ENCODE measurements around the gene RFX8.
"Not testable (repeated sequence)": the region's sequence is repeated elsewhere in the genome, so short reads cannot be mapped to it uniquely, and the experiment has no call there.

RFX8 gene

DNA sequence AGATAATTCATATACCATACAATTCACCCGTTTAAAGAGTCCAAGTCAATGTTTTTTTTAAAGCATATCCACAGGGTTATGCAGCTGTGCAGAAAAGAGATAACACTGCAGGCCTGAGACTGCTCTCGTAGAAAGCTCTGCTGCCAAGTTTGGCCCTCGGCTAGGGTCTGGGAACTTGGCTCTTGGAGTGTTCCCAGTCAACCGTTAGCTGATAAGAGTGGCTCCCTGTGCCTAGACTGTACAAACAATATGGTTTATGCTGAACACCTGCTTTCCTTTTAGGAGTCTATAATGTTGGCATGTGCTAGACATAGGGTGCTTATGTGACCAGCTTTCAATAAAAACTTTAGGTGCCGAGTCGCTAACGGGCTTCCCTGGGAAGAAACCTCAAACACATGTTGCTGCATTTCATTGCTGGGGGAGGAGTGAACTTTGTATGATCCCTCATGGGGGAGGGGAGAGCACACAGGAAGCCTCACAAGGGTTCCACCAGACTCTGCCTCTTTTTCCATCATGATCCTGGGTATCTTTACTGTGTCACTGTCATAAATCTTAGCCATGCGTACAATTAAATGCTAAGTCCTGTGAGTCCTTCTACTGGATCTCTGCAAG is 34.7 kb downstream of the RFX8 start:
- DNase-seq (ENCODE audit: low read depth) = no peak

DNA sequence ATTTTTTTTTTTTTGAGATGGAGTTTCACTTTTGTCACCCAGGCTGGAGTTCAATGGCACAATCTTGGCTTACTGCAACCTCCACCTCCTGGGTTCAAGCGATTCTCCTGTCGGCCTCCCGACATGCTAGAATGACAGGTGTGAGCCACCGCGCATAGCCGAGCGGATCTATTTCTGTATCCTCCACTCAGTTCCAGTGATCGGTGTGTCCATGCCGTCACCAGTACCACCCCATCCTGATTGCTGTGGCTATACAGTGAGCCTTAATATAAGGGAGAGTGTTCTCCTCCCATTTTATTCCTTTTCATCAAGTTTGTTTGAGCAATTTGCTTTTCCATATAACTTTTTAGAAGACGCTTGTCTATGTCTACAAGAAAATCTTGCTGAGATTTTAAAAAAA is 35.2 kb downstream of the RFX8 start:
- DNase-seq (ENCODE audit: low read depth) = no peak

DNA sequence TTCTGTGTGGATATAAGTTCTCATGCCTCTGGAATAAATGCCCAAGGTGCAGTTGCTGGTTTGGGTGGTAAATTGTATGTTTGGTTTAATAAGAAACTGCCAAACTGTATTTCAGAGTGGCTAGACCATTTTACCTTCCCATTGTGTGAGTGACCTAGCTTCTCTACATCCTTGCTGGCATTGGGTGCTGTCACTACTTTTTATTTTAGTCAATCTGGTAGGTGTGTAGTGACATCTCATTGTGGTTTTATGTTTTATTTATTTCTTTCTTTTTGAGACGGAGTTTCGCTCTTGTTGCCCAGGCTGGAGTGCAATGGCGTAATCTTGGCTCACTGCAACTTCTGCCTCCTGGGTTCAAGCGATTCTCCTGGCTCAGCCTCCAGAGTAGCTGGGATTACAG is 36.4 kb downstream of the RFX8 start:
- DNase-seq (ENCODE audit: low read depth) = not testable (repeated sequence)

DNA sequence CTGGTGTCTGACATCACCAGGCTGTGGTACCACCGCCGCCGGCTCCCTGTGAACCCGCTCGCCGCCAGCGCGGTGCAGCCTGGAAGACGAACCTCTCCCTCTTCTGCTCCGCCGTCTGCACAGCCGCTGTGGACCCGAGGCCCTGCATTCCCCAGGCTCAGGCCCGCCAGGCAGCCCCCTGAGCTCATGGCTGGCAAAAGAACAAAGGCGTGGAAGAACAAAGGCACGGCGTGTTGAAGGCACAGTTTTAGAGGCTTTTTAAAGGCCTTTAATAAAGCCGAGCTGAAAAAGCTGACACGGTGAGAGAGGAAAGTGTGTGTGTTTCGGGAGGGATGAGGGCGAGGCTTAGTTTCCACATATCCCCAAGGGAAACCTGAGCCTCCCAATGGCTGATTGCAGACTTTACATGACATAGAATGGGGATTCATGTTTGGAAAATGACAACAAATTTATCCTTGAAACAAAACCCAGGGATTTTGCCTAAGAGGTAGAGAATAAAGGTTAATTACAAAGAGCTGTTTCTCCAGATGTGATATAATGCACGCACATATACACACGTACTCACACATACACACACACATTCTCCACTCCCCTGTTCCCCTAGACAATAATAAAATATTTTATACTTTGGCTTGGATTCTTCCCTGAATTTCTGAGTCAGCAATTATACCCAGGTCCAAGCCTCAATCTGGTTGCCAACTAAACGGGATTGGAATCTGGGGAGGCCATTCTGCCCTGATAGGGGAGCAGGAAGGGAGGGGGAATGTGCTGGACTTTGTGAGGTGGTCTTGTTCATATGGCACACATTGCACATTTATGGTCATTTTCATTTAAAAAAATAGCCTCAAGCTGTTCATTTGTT is 39.7 kb downstream of the RFX8 start:
- no peak for DNase-seq (ENCODE audit: low read depth)

DNA sequence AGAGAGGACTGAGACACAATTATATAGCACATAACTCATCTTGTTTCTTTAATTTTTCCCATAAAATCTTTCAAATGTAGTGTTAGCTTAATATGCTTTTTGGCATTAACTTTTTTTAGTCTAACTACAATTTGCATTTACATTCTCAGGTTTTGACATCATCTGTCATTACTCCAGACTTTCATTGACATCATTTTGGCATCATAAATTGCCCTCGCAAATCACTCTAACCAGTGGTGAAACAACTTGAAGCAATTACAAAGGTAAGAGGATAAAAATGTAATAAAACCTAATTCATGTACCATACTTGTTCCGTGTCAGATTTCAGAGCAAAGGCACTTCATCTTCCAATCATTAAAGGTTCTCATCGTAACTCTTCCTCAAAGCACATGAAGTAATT is 41.4 kb downstream of the RFX8 start:
- no peak for DNase-seq (ENCODE audit: low read depth)

DNA sequence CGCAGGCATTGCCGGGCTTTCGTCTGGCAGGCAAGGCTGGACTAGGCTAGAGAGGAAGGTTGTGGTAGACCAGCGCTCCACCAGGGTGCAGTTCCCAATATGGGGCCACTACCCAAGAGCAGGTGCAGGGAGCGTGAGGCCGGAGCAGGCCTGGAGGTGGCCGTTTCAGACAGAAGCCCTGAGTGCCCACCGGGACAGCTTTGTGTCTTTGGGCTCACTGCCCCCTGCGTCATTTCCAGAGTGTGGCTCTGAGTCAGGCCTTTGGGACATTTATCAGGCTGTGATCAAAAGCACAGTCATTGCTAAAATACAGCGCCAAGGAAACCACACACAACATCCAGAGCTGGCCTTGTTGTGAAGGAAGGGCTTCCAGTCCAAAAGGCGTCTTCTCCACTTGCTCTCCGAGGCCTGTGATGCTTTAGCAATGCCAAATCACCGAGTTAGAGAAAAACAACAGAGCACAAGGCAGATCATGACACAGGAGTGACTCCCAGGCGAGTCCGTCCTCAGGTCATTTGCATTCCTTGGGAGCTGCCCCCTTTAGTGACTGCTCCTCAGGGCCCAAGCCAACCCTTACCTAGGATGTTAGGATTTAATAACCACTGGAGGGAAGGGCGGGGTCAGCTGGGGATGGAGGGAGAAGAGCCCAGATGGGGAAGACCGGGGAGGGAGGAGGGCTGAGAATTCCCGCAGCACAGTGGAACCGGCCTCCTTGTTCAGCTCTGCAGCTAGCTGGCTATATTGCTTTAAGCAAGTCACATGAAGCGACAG is 42.3 kb downstream of the RFX8 start:
- no peak for DNase-seq (ENCODE audit: low read depth)

DNA sequence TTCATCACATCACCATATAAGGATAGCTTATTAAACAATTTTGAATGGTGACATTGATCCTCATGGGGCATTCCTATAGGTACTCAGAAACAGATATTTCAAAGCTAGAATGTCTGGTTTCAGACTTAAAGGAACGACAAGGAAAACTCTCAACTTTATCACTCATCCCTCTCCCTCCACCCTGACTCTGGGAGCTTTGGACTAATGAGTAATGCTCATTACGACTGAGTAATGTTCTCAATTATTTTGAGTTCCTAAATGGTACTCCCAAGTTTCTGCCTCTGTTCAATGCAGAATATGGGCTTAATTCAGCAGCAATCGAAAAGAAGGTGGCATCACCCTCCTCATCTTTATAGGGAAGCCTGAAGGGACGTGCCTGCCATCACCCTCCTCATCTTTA is 43.4 kb downstream of the RFX8 start:
- DNase-seq (ENCODE audit: low read depth) = no peak

DNA sequence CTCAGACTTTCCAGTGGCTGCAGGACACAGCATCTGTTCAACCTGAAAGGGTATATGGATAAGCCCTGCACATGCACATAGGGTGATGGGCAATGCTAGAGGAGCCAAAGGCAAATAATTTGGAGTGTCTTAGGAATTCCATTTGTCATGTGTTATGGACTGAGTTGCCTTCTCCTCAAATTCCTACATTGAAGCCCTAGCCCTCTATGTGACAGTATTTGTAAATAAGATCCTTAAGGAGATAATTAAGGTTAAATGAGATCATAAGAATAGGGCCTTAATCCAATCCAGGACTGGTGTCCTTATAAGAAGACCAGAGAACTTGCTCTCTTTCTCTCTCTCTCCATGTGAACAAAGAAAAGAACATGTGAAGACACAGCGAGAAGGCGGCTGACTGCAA is 44.8 kb downstream of the RFX8 start:
- DNase-seq (ENCODE audit: low read depth) = no peak

DNA sequence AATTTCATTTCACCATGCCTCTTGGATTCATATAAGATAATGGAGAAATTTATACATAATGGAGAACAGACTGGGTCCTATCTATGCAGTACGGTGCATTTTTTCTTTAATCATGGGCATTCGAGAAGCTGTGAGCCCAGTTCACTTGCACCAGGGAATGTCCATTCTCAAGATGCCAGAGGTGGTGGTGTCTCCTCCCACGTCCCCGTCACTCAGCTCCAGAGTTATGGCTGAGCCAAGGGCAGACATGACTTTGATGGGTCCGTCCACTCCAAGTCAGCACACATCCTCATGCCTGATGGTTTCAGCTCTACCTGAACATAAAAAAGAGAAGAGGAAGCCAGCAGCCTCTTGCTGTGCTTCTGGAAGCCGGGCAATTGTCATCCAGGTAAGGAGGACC is 45.5 kb downstream of the RFX8 start:
- DNase-seq (ENCODE audit: low read depth) = no peak

DNA sequence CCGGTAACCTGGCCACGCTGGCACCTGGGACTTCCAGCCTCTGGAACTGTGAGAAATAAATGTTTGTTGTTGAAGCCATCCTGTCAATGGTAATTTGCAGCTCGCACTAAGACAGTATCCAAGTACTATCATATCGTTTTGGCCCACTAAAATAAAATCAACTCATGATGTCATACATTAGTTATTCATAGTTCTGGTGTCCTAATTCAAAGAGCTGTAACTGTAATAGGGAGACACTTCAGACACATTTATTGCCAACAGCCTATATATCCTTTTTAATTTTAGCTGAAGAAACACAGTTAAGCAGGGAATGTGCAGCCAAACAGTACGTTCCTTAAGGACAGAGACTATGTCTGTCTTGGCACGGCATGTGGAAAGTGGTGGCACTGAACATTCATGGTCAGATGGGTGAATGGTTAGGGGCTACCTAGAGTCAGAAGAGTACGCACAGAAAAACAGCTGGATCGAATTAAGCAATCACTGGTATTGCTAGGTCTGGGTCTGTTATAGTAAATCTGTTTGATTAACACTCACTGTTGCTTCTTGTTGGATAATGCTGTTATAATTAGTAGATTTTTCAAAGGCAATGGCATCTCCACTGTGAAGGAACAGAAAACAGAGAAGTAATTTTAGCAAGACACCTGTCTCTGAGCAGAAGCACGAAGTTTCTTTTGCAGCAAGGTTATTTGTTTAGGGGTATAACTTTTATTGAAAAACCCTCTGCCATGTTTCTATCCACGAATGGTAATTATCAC is 46.3 kb downstream of the RFX8 start:
- DNase-seq (ENCODE audit: low read depth) = no peak

DNA sequence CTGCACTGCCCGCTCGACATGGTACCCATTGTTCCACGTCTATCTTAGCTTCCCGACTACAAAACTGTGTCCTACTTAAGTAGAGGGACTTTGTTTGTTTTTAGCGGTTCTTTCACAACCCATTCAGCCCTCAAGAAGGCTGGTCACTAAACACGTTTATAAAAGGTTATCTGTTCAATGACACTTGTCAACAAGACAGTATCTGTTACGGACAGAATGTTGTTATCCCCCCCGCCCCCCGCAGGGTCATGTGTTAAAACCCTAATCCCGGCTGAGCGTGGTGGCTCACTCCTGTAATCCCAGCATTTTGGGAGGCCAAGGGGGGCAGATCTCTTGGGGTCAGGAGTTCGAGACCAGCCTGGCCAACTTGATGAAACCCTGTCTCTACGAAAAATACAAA is 47.2 kb downstream of the RFX8 start:
- DNase-seq (ENCODE audit: low read depth) = no peak

DNA sequence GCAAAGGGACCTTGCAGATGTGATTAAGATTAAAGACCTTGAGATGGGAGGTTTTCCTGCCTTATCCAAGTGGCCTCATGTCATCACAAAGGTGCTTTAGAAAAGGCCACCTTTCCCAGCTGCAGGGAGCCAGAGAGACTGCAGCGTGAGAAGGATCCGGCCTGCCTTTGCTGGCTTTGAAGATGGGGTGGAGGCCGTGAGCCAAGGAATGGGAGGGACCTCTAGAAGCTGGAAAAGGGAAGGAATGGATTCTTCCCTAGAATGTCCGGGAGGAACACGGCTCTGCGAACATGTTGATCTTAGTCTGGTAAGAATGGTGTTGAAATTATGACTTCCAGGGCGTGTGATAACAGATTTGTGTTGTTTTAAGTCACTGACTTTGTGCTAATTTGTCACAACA is 47.7 kb downstream of the RFX8 start:
- no peak for DNase-seq (ENCODE audit: low read depth)

DNA sequence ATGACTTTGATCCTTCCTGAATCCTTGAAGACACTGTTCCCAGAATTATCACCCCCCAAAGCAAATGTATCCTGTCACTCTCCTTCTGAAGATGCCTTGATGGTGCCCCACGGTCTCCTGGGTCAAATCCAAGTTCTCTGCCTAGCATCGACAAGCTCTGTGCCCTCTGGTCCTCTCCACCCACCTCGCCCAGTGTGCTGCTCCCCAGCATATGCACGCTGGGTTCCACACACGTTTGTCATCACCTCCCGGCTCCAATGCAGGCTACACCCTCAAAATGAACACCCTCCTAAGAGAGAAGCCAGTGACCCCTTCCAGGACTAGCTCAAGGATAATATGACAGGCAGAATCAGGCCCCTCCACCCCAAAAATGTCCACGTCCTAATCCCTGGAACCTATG is 48.1 kb downstream of the RFX8 start:
- DNase-seq (ENCODE audit: low read depth) = no peak

DNA sequence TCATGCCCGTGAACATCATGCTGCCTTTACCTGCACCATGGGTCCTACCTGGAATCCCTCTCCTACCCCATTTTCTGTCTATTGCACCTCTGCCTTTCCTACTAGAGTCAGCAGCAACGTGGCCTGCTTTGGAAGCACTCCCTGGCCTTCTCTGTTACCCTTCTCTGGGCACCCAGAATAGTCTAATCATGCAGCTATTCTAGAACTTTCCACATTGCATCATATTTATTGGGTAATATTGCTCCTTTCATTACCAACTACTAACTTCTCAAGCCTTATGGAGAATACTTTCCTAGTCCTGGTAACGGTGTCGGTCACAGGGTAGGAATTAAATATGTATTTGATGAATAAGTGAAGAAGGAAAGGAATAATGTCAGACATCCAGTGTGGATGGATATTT is 54.3 kb downstream of the RFX8 start:
- DNase-seq (ENCODE audit: low read depth) = no peak

DNA sequence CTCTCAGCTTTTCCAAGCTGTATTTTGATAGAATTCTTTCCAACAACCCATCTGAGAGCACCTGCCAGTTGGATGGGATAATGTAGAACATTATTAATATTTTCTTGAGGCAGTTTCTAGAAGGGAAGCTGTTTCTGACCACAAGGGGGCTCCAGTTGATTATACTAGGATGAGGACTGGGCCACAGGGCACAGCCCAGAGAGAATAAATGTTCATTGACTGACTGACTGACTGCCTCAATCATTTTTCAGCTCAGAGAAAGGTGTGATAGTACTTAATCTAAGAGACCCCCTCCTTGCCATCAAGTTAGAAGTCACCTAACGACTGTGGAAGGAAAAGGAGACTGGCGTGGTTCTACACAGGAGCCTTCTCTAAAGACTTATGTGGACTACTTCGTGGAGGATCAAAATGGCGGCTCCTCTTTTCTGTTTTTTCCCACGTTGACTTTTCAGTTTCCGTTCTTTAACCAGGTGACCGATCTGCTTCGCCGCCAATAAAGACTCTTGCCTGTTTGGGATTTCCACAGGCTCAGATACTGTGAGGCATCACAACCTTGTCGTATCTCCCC is 55.7 kb downstream of the RFX8 start:
- DNase-seq (ENCODE audit: low read depth) = peak; percentile 32

DNA sequence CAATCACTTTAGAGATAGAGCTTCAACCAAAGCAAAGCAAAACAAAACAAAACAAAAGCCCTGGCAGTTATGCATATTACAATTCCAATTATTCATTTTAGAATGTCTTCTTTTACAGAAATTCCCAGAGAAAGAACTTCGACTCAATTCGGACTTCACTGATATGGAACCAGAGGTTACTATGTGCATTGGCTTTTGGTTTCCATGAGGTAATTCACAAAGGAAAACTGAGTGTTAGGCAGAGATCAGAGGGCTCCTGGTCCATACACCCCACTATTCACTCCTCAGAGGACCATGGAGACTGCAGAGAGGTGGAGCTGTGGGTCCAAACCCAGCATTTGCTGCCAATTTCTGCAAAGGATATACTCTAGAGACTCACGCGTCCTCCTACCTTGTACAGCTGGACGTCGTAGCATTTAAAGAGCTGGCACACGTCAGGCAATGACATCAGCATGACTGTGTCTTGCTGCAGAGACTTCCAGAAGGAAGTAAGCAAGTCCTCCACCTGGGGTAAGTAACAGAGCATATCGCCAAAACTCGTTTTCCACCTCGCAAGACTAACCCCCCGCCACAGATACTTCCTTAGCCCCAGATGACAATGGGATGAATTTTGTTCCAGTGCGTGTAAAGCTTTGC is 56.3 kb downstream of the RFX8 start:
- no peak for DNase-seq (ENCODE audit: low read depth)

DNA sequence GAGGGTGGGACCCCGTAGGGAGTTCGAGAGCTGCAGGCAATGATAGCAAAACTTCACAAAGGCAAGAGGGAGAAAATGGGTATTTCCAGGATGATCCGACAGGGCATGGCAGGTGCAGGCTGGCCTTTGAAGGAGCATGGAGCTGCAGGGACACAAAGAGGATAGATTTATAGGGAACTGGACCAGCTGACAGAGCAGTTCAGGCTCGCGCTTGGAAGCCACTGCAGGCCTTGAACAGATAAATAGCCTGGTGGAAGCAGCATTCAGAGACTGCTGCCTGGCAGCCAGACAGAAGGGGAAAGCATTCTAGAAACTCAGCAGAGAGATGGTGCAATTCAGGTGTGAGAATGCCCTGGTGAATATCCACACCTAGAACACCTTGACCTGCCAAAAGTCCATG is 58.3 kb downstream of the RFX8 start:
- no peak for DNase-seq (ENCODE audit: low read depth)

DNA sequence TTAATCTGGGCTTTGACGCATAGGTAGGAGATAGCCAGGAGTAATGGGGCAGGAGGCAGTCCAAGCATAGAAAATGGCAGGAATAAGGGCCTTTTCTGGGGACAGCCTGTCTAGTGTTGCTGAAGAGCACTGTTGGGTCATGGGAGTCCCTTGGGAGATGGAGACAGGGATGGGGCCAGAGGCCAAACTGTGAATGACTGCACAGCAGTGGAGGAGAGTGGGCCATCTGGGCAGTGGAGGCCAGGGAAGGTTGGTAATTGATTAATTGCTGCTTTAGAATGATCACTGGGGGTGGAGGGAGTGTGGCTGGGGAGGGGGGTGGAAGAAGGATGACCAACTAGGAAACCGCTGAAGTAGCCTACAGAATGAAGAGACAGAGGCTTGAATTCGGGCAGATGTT is 59.0 kb downstream of the RFX8 start:
- no peak for DNase-seq (ENCODE audit: low read depth)

DNA sequence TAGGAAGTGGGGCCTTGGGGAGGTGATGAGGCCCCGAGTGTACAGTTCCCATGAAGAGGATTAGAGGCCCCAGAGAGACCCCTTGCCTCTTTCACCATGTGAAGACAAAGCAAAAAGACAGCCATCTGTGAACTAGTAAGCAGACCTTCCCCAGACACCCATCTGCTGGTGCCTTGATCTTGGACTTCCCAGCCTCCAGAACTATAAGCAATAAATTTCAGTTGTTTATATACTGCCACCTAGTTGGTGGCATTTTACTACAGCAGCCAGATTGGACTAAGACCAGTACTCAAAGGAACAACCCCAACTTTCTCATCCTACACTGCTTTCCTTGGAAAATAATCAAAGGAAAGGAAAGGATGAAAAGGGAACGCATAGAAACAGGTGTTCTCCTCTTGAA is 59.7 kb downstream of the RFX8 start:
- DNase-seq (ENCODE audit: low read depth) = no peak

DNA sequence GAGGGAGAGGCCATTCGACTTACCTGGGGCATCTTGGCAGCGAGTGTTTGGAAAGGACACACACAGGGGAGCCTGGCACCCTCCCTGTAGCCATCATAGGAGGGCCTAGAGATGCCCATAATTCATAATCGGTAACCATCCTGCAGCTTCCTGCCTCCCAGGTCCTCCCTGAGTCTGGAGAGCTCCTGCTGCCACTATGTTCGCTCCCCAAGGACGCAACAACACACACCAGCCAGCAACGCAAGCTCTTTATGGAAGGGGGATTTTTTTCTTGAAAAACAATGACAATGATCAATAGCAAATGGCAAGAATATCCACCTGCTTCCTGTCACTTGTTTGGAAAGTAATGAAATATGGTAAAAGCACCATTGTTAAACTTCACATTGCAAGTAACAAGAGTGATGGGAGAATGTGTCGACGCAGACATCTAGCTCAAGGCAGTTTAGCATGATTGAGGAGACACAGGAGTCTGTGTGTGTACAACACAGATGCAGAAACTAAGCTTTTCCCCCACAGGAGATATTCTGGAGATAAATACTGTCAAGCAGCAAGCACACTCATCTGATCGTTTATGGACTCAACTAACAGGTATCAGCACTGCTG is 62.7 kb downstream of the RFX8 start:
- no peak for DNase-seq (ENCODE audit: low read depth)

DNA sequence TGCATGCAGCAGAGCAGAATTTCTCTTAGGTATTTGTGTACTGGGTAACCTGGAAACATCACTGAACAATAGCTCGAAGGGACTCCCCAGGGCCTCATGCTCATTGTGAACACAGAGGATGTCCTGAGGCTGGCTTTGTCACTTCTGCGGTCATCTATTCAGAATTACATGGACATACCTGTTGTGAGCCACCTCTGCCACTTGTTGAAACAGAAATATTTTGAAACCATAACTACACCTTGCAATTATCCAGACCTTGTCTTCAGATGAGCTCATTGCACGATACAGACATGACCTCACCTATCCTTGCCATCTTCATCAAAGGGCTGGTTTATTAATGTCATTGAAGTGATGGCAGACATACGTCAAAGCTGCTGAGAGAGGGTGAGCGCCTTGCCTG is 64.2 kb downstream of the RFX8 start:
- DNase-seq (ENCODE audit: low read depth) = no peak

Data from stimulated activated CD8-positive, alpha-beta memory T cell treated with anti-CD3 and anti-CD28 coated beads, Interleukin-15, amount 100 ng/mL, for 1 hour (primary cell).